A549 (cell line): Measurements from ENCODE around the gene MEIKIN. TPM values are rescaled to one million over a fixed set of nuclear protein-coding genes. Genes with fewer than 3 reads are reported as not detected.

ENCODE experiments used
- ATAC-seq, 2 experiments: fragments of 200-7000 bp in 1 of 2; fragments of >200 bp in 1 of 2; cut with Nextera tagmentation in 1 of 2; cut with Tn5 transposase in 1 of 2; 3 replicates each; pipeline versions ENCODE4 v1.8.0 to v1.9.1; 2018 to 2020; ENCODE audit warnings: mild to moderate bottlenecking in 1 of 2, moderate library complexity in 1 of 2
- CTCF ChIA-PET: fragments of 300-600 bp; sonication (Branson Sonifier 250); formaldehyde crosslinking; extraction: SDS; loops from one replicate; lab custom pipeline; 2021; ENCODE audit warnings: antibody characterized with exemption, inconsistent platforms; lab: Yijun Ruan, JAX
- POLR2A ChIA-PET: fragments of 350-600 bp; formaldehyde crosslinking; extraction: SDS; loops from one replicate; lab custom pipeline; 2021; ENCODE audit warnings: antibody characterized with exemption, inconsistent platforms; lab: Yijun Ruan, JAX
- DNase-seq, 2 experiments: peaks; one replicate each; pipeline versions ENCODE4 v3.0.0 to v3.0.0-alpha.2; 2011 to 2016; ENCODE audit warnings: low read depth in 1 of 2, low spot score in 1 of 2
- FAIRE-seq: peaks from 2 replicates; lab custom pipeline; 2011; peaks lifted over from hg19 to GRCh38; lab: Jason Lieb, UNC
- H3K27ac ChIP-seq, 2 experiments: fragments of >200 bp; sonication (Bioruptor Twin); formaldehyde crosslinking; 3 replicates each; pipeline ENCODE4 v1.5.1; 2016 to 2017
- H3K4me1 ChIP-seq: fragments of >200 bp; sonication (Bioruptor Twin); formaldehyde crosslinking; 3 replicates; pipeline ENCODE4 v1.6.1; 2016
- H3K4me2 ChIP-seq: fragments of >200 bp; sonication (Bioruptor Twin); formaldehyde crosslinking; 3 replicates; pipeline ENCODE4 v1.6.1; 2016
- H3K4me3 ChIP-seq: fragments of >200 bp; sonication (Bioruptor Twin); formaldehyde crosslinking; 3 replicates; pipeline ENCODE4 v1.5.1; 2016
- H3K9me3 ChIP-seq: fragments of >200 bp; sonication (Bioruptor Twin); formaldehyde crosslinking; 3 replicates; pipeline ENCODE4 v1.6.1; 2016
- BCL3 ChIP-seq: fragments of >200 bp; sonication (Bioruptor Twin); formaldehyde crosslinking; IDR thresholded peaks from 3 replicates; pipeline ENCODE4 v1.6.1; 2016
- CTCF ChIP-seq: fragments of >200 bp; sonication (Bioruptor Twin); formaldehyde crosslinking; IDR thresholded peaks from 3 replicates; pipeline ENCODE4 v1.5.1; 2016
- JUNB ChIP-seq: fragments of >200 bp; sonication (Bioruptor Twin); formaldehyde crosslinking; IDR thresholded peaks from 2 replicates; pipeline ENCODE4 v1.6.1; 2016
- MAFK ChIP-seq: fragments of 450-650 bp; IDR thresholded peaks from 2 replicates; pipeline ENCODE4 v1.6.1; 2014; ENCODE audit not compliant: partially characterized antibody
- NR3C1 ChIP-seq: fragments of >200 bp; sonication (Bioruptor Twin); formaldehyde crosslinking; IDR thresholded peaks from 3 replicates; pipeline ENCODE4 v1.6.1; 2017
- RAD21 ChIP-seq, 2 experiments: fragments of >200 bp in 1 of 2; sonication (Bioruptor Twin) in 1 of 2; formaldehyde crosslinking in 1 of 2; IDR thresholded peaks in 1 of 2; conservative IDR thresholded peaks in 1 of 2; 2 replicates in 1 of 2; 3 replicates in 1 of 2; pipeline ENCODE4 v1.6.1; 2012 to 2018; ENCODE audit warnings: inconsistent platforms in 1 of 2
- RARB ChIP-seq: fragments of 250-450 bp; sonication (Bioruptor Pico); IDR thresholded peaks from 2 replicates; pipeline ENCODE4 v1.8.0; 2021; ENCODE audit warnings: mild to moderate bottlenecking, moderate library complexity
- RCOR1 ChIP-seq: fragments of 150-350 bp; IDR thresholded peaks from 2 replicates; pipeline ENCODE4 v1.6.1; 2014; ENCODE audit warnings: antibody characterized with exemption, low read length, low read depth
- RFX5 ChIP-seq: fragments of 450-650 bp; IDR thresholded peaks from 2 replicates; pipeline ENCODE4 v1.7.1; 2014; ENCODE audit warnings: antibody characterized with exemption, mild to moderate bottlenecking, moderate library complexity
- SMC3 ChIP-seq: fragments of >200 bp; sonication (Bioruptor Twin); formaldehyde crosslinking; IDR thresholded peaks from 3 replicates; pipeline ENCODE4 v1.6.1; 2018; ENCODE audit warnings: inconsistent platforms
- SREBF2 ChIP-seq: fragments of 450-650 bp; IDR thresholded peaks from 2 replicates; pipeline ENCODE4 v1.6.1; 2014; ENCODE audit warnings: mild to moderate bottlenecking, moderate library complexity
- TP53 ChIP-seq: fragments of 250-450 bp; sonication (Bioruptor Pico); IDR thresholded peaks from 2 replicates; pipeline ENCODE4 v1.5.0; 2021; ENCODE audit warnings: mild to moderate bottlenecking, moderate library complexity
- ZFP36 ChIP-seq: fragments of 450-650 bp; IDR thresholded peaks from 2 replicates; pipeline ENCODE4 v1.6.1; 2014; ENCODE audit warnings: borderline replicate concordance; ENCODE audit not compliant: partially characterized antibody
- WGBS: methylation state at CpG from one replicate; pipeline ENCODE4 v1.1.6; 2017; ENCODE audit errors: missing lambda C conversion rate; 5-methylcytosine and 5-hydroxymethylcytosine counted together
- polyA plus RNA-seq, 4 experiments: library from polyadenylated mRNA; depleted of rRNA in 3 of 4; stranded (reverse); fragments of >200 nt; fragmentation: RNase III in 1 of 4; extraction: RNeasy Plus Mini Kit Qiagen cat#74134 plus additional on column Dnase treatment in 1 of 4; gene quantifications; 2 replicates in 3 of 4; 3 replicates in 1 of 4; pipeline ENCODE4 v1.2.3, GENCODE V29; 2011 to 2017
- TF ChIP-seq, protein P1 (sequence below): fragments of 200-600 bp; sonication (generic); IDR thresholded peaks from 2 replicates; pipeline ENCODE4 v1.6.1; 2016; ENCODE audit warnings: antibody characterized with exemption, mild to moderate bottlenecking, moderate library complexity
- TF ChIP-seq, protein P2 (sequence below): fragments of 250-450 bp; sonication (Bioruptor Pico); IDR thresholded peaks from 2 replicates; pipeline ENCODE4 v1.5.0; 2020; ENCODE audit warnings: low read depth, mild to moderate bottlenecking, moderate library complexity
- TF ChIP-seq, protein P3 (sequence below): fragments of >200 bp; sonication (Bioruptor Twin); formaldehyde crosslinking; IDR thresholded peaks from 2 replicates; pipeline ENCODE4 v1.6.1; 2016

Gene MEIKIN
- polyA plus RNA-seq, 2 of the 4 experiments (the other 2 are of a cell fraction) = not detected

- 91% methylated on average over 3 of the region's 3 CpGs for WGBS
- no peak overlapping the region for H3K4me2 ChIP-seq
- DNase-seq = no peak
- H3K27ac ChIP-seq = no peak overlapping the region
- no peak for ATAC-seq
- peaks cover 2% of the 10 kb centered on the region; the same call in 1 of the 3 replicates for H3K9me3 ChIP-seq
- ChIA-PET CTCF (interaction anchor here (0.7 kb wide), 1 partner anchor 16 kb away, joined by 3 read pairs; no protein-coding TSS in a partner anchor), POLR2A (no interaction called here)
- TF ChIP-seq ZFP36 (no peak), RAD21 (conservative IDR thresholded peaks at IDR 0.05 in 1 of 2, IDR thresholded peaks at IDR 0.05 in 1 of 2) (no peak), SMC3 (no peak), RCOR1 (no peak), RARB (CRISPR knock-in tag) (no peak), NR3C1 (no peak), JUNB (no peak), RFX5 (no peak), MAFK (no peak), BCL3 (no peak), CTCF (no peak)
- TF ChIP-seq, protein P1, sequence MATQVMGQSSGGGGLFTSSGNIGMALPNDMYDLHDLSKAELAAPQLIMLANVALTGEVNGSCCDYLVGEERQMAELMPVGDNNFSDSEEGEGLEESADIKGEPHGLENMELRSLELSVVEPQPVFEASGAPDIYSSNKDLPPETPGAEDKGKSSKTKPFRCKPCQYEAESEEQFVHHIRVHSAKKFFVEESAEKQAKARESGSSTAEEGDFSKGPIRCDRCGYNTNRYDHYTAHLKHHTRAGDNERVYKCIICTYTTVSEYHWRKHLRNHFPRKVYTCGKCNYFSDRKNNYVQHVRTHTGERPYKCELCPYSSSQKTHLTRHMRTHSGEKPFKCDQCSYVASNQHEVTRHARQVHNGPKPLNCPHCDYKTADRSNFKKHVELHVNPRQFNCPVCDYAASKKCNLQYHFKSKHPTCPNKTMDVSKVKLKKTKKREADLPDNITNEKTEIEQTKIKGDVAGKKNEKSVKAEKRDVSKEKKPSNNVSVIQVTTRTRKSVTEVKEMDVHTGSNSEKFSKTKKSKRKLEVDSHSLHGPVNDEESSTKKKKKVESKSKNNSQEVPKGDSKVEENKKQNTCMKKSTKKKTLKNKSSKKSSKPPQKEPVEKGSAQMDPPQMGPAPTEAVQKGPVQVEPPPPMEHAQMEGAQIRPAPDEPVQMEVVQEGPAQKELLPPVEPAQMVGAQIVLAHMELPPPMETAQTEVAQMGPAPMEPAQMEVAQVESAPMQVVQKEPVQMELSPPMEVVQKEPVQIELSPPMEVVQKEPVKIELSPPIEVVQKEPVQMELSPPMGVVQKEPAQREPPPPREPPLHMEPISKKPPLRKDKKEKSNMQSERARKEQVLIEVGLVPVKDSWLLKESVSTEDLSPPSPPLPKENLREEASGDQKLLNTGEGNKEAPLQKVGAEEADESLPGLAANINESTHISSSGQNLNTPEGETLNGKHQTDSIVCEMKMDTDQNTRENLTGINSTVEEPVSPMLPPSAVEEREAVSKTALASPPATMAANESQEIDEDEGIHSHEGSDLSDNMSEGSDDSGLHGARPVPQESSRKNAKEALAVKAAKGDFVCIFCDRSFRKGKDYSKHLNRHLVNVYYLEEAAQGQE = no peak
- TF ChIP-seq, protein P2, sequence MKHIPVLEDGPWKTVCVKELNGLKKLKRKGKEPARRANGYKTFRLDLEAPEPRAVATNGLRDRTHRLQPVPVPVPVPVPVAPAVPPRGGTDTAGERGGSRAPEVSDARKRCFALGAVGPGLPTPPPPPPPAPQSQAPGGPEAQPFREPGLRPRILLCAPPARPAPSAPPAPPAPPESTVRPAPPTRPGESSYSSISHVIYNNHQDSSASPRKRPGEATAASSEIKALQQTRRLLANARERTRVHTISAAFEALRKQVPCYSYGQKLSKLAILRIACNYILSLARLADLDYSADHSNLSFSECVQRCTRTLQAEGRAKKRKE (CRISPR knock-in tag) = no peak
- no peak for FAIRE-seq
- no peak overlapping the region for H3K4me3 ChIP-seq
- no peaks in the 10 kb centered on the region for H3K4me1 ChIP-seq
Measured at GRCh38 chr5:131766689-131767088, 178.8 kb downstream of the MEIKIN start.

- DNase-seq = no peak
- ATAC-seq = no peak
- FAIRE-seq = no peak
- peaks cover 2% of the 10 kb centered on the region; the same call in 1 of the 3 replicates for H3K9me3 ChIP-seq
- CTCF ChIA-PET = no interaction called here
- H3K4me1 ChIP-seq = no peaks in the 10 kb centered on the region
- POLR2A ChIA-PET = no interaction called here
- H3K4me3 ChIP-seq = no peak overlapping the region
- no peak overlapping the region for H3K27ac ChIP-seq
- WGBS = 91% methylated on average over 1 of the region's 1 CpG
- no peak overlapping the region for H3K4me2 ChIP-seq
- TF ChIP-seq TP53 (CRISPR knock-in tag) = no peak
- no peak for TF ChIP-seq SREBF2
- no peak for TF ChIP-seq RCOR1
- TF ChIP-seq, protein P3, sequence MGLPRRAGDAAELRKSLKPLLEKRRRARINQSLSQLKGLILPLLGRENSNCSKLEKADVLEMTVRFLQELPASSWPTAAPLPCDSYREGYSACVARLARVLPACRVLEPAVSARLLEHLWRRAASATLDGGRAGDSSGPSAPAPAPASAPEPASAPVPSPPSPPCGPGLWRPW = no peak
Measured at GRCh38 chr5:131765261-131765660, 180.2 kb downstream of the MEIKIN start.
